ENCODE data around the gene PANX1.

PANX1 gene

GRCh38 chr11:94129512-94130297 lies 1.1 kb downstream of the PANX1 start:
- no peak for DNase-seq (ENCODE audit: low read depth in 3 of 3)

GRCh38 chr11:94130298-94131046 lies 1.8 kb downstream of the PANX1 start:
- DNase-seq (ENCODE audit: low read depth in 3 of 3): no peak

DNA sequence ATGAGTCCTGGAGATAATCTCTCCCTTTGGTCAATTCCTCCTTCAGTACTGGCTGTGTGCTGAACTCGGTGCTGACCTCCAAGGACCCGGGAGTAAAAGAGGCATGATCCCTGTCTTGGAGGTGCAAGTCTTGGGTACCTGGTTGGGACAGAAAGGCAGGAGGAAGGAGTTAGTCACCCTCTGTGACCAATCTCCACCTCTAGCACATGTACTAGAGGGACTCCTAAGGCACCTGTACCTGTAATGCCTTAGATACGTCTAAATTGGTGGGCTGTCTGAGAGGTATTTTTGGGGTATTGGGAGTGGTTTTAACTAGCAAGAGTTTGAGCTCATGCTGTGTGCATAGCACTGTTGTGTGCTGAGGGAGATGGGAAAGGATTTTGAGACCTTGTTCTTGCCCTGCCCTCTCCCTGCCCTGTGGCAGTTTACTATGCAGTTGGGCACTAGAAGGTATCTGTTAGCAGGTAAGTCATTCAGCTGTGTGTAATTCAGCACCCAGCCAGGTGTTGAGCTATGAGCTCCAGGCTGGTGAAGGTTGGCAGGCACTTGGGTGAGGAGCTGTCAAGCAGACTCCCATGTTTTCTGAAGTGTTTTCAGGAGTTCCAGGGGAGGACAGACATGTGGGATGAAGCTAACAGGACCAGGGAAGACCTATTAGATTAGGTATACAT lies 2.5 kb downstream of the PANX1 start:
- DNase-seq (ENCODE audit: low read depth in 3 of 3): no peak

DNA sequence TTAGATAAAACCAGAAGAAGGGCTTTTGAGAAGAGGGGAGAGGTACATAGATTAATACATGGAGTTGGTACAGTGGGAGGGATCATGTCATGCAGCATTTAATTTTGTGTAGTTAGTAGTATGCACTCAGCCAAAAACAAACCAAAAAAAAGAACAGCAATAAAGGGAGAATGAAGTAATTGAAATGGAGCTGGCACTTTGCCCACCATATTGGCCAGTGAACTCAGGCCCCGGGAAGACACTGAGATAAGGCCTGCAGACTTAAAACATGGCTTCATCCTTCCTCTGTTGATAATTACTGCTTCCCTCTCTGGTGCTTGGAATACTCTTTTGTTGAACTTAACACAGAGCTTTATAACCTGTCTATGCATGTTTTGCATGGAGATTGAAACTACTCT lies 3.1 kb downstream of the PANX1 start:
- no peak for DNase-seq (ENCODE audit: low read depth in 3 of 3)

GRCh38 chr11:94132152-94132558 lies 3.5 kb downstream of the PANX1 start:
- DNase-seq (ENCODE audit: low read depth in 3 of 3): no peak

- DNase-seq (ENCODE audit: low read depth in 3 of 3): no peak
Measured at GRCh38 chr11:94132823-94133408, 4.3 kb downstream of the PANX1 start.

DNA sequence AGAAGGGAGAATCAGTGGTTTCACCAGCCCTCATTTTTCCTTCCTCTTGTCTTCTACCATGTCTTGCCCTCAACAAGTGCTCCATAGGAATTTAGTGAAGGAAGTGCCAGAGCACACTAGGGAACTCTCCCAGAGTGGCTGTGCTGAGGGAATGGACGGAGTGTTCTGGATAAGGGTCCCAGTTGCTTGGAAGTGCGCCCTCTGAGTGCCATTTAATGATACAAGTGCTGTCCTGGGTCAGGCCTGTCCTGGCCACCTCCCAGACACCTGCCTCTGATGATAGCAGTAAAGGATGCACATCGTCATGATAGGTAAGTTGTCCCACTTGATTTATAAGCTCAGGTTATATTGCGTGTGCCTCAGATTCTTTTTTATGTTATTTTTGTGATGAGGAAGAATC lies 5.1 kb downstream of the PANX1 start:
- no peak for DNase-seq (ENCODE audit: low read depth in 3 of 3)

DNA sequence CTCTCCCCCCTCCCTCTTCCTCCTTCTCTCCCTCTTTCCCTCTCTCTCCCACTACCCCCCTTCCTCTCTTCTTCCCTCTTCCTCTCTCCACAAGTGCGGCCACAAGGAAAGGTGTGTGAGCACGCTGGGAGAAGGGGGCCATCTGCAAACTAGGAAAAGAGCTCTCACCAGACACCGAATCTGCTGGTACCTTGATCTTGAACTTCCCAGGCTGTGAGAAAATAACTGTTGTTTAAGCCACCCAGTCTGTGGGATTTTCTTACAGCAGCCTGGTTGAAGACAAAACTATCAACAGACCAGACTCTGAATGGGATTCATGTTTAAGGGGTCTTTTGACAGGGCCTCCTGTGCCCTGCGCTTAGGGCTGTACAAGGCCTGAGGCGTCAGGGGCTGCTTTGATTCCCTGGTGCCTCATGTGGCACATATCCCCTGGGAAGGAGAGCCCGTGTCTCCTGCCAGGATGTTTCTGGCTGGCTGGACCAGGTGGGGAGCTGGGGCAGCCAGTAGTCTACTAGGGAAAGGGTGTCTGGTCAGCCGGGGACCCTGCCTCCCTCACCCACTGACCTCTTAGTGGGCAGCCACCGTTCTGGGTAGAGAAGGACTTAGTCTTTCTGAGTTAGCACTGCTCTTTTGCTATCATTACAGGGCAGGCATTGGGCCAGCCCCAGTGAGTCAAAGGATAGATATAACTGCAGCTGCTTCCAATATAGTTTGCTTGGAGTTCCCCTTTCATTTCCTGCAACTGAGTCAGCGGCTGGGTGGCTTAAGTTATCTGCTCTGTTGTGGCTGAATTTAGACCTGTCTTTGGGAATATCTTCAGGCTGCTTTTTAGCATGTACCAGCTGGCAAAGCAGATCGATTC lies 6.2 kb downstream of the PANX1 start:
- no peak for DNase-seq (ENCODE audit: low read depth in 3 of 3)

DNA sequence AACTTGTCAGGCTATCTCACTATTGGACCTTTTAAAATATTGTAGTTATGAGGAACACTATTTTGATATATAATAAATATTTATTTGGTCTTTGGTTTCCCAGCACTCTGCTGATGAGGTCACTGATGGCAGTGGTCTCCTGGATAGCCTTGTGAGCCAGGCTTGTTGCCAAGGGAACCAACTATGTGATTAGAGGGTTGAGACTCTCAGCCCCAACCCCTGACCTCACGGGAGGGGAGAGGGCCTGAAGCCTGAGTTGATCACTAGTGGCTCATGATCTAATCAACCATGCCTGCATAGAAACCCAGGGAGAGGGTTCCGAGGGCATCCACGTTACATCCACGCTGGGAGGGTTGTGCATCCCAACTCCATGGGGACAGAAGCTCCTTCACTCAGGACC lies 10.8 kb downstream of the PANX1 start:
- DNase-seq (ENCODE audit: low read depth in 3 of 3): no peak

- DNase-seq (ENCODE audit: low read depth in 3 of 3): no peak
Measured at GRCh38 chr11:94140154-94140655, 11.6 kb downstream of the PANX1 start.

- DNase-seq (ENCODE audit: low read depth in 3 of 3): no peak
Measured at GRCh38 chr11:94141511-94142307, 13.1 kb downstream of the PANX1 start.

DNA sequence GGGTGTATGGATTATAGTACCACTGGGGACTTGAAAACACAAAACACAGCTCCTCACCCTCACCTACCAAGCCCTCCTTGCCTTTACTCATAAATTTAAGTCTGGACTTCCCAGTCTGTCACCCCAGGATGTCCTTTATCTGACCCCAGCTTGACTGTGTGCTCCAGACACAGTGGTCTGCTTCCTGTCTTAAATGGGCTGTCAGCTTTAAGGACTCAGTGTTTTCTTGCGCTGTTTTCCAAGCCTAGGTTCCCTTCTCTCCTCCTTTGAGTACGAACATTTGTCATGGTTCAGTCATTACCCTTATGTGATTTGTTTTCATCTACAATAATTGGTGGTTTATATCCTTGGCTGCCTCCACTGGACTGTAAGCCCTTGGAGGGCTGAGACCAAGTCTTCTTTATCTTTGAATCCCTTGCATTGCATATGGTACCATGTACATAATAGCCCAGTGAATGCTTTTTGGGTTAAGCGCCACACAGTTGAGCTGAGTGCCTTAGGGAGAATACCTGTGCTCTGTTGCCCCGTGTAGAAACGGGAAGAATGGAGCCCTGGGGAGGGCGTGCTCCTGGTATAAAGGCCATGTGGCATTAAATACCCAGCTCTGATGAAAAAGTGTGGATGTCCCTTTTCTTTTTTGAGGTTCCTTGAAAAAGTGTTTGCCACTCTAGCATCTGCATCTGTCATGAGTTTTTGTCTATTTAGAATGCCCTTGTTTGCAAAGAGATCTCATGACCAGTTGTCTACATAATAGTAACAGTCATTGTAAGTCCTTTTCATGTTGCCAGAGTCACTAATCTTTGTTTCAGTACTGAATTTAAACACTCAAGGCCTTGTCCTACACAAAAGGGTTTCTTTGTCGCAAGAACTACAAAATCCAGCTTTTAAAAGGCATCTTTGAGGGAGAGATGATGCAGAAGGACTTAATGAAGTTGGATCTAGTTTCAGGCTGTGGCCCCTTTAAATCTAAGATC lies 14.0 kb downstream of the PANX1 start:
- DNase-seq (ENCODE audit: low read depth in 3 of 3): no peak

- no peak for DNase-seq (ENCODE audit: low read depth in 3 of 3)
Measured at GRCh38 chr11:94144216-94144615, 15.6 kb downstream of the PANX1 start.

DNA sequence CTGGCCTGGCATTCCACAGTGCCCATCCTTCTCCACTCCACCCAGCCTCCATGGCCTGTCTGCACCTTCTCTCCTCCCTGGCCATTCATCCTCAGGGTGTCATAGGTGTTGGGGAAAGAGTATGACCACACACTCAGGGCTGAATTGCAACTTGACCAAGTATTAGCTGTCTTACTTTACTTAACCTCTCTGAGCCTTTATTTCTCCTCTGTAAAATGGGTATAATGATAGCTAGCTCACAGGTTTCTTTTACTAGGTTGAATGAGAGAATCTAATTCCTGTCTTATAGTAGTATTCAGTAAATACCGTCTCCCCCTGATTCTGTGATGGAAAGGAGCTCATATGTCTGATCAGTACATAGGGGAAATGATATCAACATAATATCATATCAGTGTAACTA lies 16.0 kb downstream of the PANX1 start:
- no peak for DNase-seq (ENCODE audit: low read depth in 3 of 3)

DNA sequence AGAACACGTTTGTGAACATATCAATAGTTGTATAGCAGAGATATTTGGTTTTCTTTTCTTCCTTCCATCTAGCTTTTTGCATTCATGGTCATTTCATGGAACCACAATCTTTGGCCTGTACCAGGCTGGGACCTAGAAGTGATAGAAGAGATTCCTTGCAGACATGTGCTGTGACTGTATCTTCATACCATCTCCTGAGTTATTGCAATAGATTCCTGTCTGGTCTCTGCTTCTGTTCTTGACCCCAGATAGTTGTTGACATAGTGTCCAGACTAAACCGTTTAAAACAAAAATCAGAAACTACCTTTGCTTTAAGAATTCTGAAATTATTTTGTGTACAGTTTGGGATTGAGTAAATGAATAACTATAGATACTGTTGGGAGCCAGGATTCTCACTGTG lies 16.8 kb downstream of the PANX1 start:
- no peak for DNase-seq (ENCODE audit: low read depth in 3 of 3)

DNA sequence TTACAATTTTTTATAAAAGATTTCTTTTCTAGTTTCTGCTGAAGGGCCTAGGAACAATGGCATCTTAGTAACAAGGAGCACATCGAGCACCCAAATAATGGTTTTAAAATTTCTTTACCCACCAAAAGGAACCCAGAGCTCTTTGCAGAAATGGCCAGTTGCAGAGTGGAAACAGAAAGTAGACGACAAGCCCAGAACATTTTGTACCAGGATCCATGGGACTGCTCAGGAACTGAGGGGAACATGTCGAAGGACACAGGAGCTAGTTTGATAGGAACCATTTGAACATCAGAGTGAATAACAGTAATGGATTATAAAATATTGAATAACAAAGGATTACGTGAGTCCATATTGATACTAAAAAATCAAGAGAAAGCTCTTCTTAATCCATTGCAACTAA lies 17.3 kb downstream of the PANX1 start:
- DNase-seq (ENCODE audit: low read depth in 3 of 3): no peak

- DNase-seq (ENCODE audit: low read depth in 3 of 3): no peak
Measured at GRCh38 chr11:94147433-94147845, 18.8 kb downstream of the PANX1 start.

GRCh38 chr11:94148189-94148588 lies 19.5 kb downstream of the PANX1 start:
- DNase-seq (ENCODE audit: low read depth in 3 of 3): no peak

DNA sequence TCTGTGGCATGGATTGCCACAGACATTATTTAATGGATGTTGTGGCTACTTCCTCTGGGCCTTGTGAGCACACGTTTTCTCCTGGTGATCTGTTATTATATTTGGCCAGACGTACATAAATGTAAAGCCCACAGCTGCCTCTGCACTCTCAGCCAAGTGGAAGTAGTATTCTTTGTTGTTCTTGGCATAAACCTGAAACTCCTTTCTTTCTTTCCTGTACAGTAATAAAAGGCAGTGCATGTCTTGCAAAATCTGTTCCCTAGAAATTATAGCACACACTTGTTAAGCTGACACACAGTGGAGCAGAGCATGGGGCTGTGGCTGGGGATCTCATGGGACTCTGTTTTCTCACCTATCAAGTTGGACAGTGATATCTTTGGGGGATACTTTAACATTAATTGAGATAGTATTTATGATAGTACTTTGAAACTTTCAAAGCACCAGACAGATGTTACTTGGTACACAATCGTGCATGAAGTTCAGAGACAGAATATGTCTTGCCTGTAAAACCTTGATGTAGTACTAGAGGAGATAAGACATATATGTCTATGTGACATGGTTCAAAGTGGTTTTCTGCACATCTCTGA lies 20.9 kb downstream of the PANX1 start:
- no peak for DNase-seq (ENCODE audit: low read depth in 3 of 3)
